ENCODE measurements around the gene EZR. TPM values are rescaled to one million over a fixed set of nuclear protein-coding genes. Genes with fewer than 3 reads are reported as not detected.
A peak's percentile ranks its signal among the peaks of the same experiment; 100 is the strongest.

The EZR gene
- total RNA-seq, 1 donor = 89.4 TPM

DNA sequence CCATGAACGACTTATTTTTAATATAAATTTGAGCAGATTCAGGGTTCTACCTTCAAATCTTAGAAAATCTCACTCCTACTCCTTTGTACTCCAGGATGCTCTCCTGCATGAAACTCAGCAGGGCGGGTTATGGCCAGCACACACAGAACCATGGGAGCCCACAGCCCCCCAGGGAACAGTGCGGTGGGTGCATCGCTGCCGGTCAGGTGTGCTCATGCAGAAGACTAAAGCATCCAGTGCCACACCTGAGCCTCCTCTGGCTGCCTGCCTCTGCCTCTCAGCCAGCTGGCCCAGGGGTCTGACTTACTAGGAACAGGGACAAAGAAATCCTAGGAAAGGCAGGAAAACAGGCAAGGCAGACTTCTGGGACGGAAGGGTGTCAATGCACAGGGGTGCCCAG is 31.8 kb downstream of the EZR start:
- no peaks in the 10 kb centered on the region for H4K20me1 ChIP-seq (ENCODE audit: insufficient read depth, low read length)
- H2AFZ ChIP-seq (ENCODE audit: low read length) = no peak overlapping the region
- no peak overlapping the region for H3K27ac ChIP-seq (ENCODE audit: low read depth, low read length)
- no peak for TF ChIP-seq CTCF (IDR thresholded peaks at IDR 0.05; ENCODE audit: extremely low read depth, low read depth, low read length)
- no peak overlapping the region for H3K4me2 ChIP-seq (ENCODE audit: insufficient read depth, low read length)
- H3K27me3 ChIP-seq (ENCODE audit: insufficient read depth, low read length) = no peaks in the 10 kb centered on the region
- H3K4me1 ChIP-seq (ENCODE audit: insufficient read depth, low read length) = peaks cover 4% of the 10 kb centered on the region
- no peak overlapping the region for H3K4me3 ChIP-seq (ENCODE audit: insufficient read depth, low read length)
- H3K9me3 ChIP-seq (ENCODE audit: low read depth, low read length) = no peaks in the 10 kb centered on the region
- peaks cover 57% of the 10 kb centered on the region for H3K36me3 ChIP-seq (ENCODE audit: insufficient read depth, low read length)
- DNase-seq (ENCODE audit: insufficient read length, low spot score, missing footprints) = no peak
- H3K79me2 ChIP-seq (ENCODE audit: insufficient read depth, low read length) = peaks cover 51% of the 10 kb centered on the region

- Histone ChIP-seq H3K27me3 (ENCODE audit: insufficient read depth, low read length) (no peaks in the 10 kb centered on the region), H2AFZ (ENCODE audit: low read length) (no peak overlapping the region), H3K79me2 (ENCODE audit: insufficient read depth, low read length) (peaks cover 44% of the 10 kb centered on the region), H3K27ac (ENCODE audit: low read depth, low read length) (no peak overlapping the region), H3K4me2 (ENCODE audit: insufficient read depth, low read length) (no peak overlapping the region), H3K4me1 (ENCODE audit: insufficient read depth, low read length) (peaks cover 4% of the 10 kb centered on the region), H3K36me3 (ENCODE audit: insufficient read depth, low read length) (peaks cover 63% of the 10 kb centered on the region), H3K9me3 (ENCODE audit: low read depth, low read length) (no peaks in the 10 kb centered on the region), H3K4me3 (ENCODE audit: insufficient read depth, low read length) (no peak overlapping the region), H4K20me1 (ENCODE audit: insufficient read depth, low read length) (no peaks in the 10 kb centered on the region)
- no peak for TF ChIP-seq CTCF (IDR thresholded peaks at IDR 0.05; ENCODE audit: extremely low read depth, low read depth, low read length)
- no peak for DNase-seq (ENCODE audit: insufficient read length, low spot score, missing footprints)
Observed at GRCh38 chr6:158786645-158787304, 32.4 kb downstream of the EZR start.

- peaks cover 4% of the 10 kb centered on the region for H3K4me1 ChIP-seq (ENCODE audit: insufficient read depth, low read length)
- no peak overlapping the region for H2AFZ ChIP-seq (ENCODE audit: low read length)
- peak overlapping the region; percentile 14 for H3K27ac ChIP-seq (ENCODE audit: low read depth, low read length)
- H3K79me2 ChIP-seq (ENCODE audit: insufficient read depth, low read length) = peaks cover 33% of the 10 kb centered on the region
- DNase-seq (ENCODE audit: insufficient read length, low spot score, missing footprints) = no peak
- H3K27me3 ChIP-seq (ENCODE audit: insufficient read depth, low read length) = no peaks in the 10 kb centered on the region
- no peak overlapping the region for H3K4me2 ChIP-seq (ENCODE audit: insufficient read depth, low read length)
- no peaks in the 10 kb centered on the region for H4K20me1 ChIP-seq (ENCODE audit: insufficient read depth, low read length)
- peaks cover 77% of the 10 kb centered on the region for H3K36me3 ChIP-seq (ENCODE audit: insufficient read depth, low read length)
- H3K9me3 ChIP-seq (ENCODE audit: low read depth, low read length) = no peaks in the 10 kb centered on the region
- TF ChIP-seq CTCF (IDR thresholded peaks at IDR 0.05; ENCODE audit: extremely low read depth, low read depth, low read length) = no peak
- H3K4me3 ChIP-seq (ENCODE audit: insufficient read depth, low read length) = no peak overlapping the region
Observed at GRCh38 chr6:158785036-158785435, 34.1 kb downstream of the EZR start.

DNA sequence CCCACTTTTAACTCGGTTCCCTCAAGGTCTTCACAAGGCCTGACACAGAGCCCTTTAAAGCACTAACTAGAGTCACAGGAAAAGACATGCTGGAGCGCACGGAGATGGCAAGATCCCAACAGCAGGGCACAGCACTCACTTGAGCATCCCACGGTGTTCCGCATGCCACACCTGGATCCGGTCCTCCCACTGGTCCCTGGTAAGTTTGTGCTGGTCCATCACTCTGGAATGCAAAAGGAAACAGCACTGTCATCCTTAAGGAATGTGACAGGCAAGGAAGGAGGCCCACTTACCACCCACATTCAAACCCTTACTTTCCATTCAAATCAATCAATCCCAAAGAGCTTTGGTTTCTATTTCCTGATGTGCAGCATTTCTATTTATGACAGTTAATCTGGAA is 34.7 kb downstream of the EZR start:
- peaks cover 4% of the 10 kb centered on the region for H3K4me1 ChIP-seq (ENCODE audit: insufficient read depth, low read length)
- no peak overlapping the region for H3K4me2 ChIP-seq (ENCODE audit: insufficient read depth, low read length)
- H3K9me3 ChIP-seq (ENCODE audit: low read depth, low read length) = no peaks in the 10 kb centered on the region
- no peak overlapping the region for H3K4me3 ChIP-seq (ENCODE audit: insufficient read depth, low read length)
- no peak for TF ChIP-seq CTCF (IDR thresholded peaks at IDR 0.05; ENCODE audit: extremely low read depth, low read depth, low read length)
- DNase-seq (ENCODE audit: insufficient read length, low spot score, missing footprints) = no peak
- no peaks in the 10 kb centered on the region for H3K27me3 ChIP-seq (ENCODE audit: insufficient read depth, low read length)
- H2AFZ ChIP-seq (ENCODE audit: low read length) = no peak overlapping the region
- peak overlapping the region; percentile 14 for H3K27ac ChIP-seq (ENCODE audit: low read depth, low read length)
- peaks cover 28% of the 10 kb centered on the region for H3K79me2 ChIP-seq (ENCODE audit: insufficient read depth, low read length)
- peaks cover 77% of the 10 kb centered on the region for H3K36me3 ChIP-seq (ENCODE audit: insufficient read depth, low read length)
- H4K20me1 ChIP-seq (ENCODE audit: insufficient read depth, low read length) = no peaks in the 10 kb centered on the region
